SH-SY5Y (cell line): Measurements from ENCODE around the gene TGFBR1.

Experiments used
- GATA2 ChIP-seq: IDR thresholded peaks from 2 replicates; pipeline ENCODE4 v1.6.1; 2011; ENCODE audit warnings: mild to moderate bottlenecking, low read depth, low read length
- GATA3 ChIP-seq: IDR thresholded peaks from 2 replicates; pipeline ENCODE4 v1.6.1; 2011; ENCODE audit warnings: low read depth, mild to moderate bottlenecking, low read length, moderate library complexity

- TF ChIP-seq GATA2 (no peak), GATA3 (no peak)
These were observed 11.5 kb upstream of the TGFBR1 start for GRCh38 chr9:99093492-99093791.
